ENCODE results near the gene SKAP2. TPM values are rescaled to one million over a fixed set of nuclear protein-coding genes. Genes with fewer than 3 reads are reported as not detected.

SKAP2 gene
- total and polyA plus RNA-seq, 2 donors (not counting 3 experiments of a cell fraction or from before 2014, with no cell fraction given), result 4.0 to 27.6 TPM

DNA sequence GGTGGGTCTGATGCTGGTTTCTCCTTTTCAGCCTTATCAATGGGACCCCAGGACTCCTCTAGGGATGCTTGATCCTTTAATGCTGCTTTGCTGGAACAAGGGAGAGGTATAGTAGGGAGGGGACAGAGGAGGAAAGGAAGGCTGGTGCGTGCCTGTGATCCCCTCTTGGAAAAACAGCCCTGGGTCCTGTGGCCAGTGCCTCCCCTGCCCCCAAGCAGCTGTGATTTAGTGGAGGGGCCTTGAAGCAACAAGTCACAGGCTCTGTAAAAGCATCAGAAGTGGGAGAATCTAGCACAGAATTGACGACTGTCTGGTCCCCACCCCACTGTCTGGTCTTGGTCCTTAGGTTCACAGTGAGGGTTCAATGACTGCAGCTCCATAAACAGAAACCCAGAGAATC, 237.7 kb downstream of the SKAP2 start:
- BruUV-seq (replicated peaks), result no TSS peak
- Histone ChIP-seq H3K36me3 (ENCODE audit: control insufficient read depth in 2 of 2, extremely low read depth in 1 of 2, insufficient read depth in 2 of 2, low read length in 2 of 2) (no peaks in the 10 kb centered on the region), H3K9ac (replicated peaks; ENCODE audit: extremely low read depth, insufficient read depth, low read length) (no peak overlapping the region), H2AFZ (ENCODE audit: low read depth, low read length) (no peak overlapping the region), H3K27ac (ENCODE audit: insufficient read depth, low read depth, low read length) (no peak overlapping the region), H3K4me1 (ENCODE audit: control insufficient read depth, extremely low read depth, insufficient read depth, low read length) (no peaks in the 10 kb centered on the region), H3K27me3 (ENCODE audit: control insufficient read depth in 2 of 2, insufficient read depth in 2 of 2, low read length in 2 of 2) (no peaks in the 10 kb centered on the region), H3K79me2 (ENCODE audit: control insufficient read depth, insufficient read depth, low read length) (no peaks in the 10 kb centered on the region), H3K9me1 (replicated peaks; ENCODE audit: control insufficient read depth, extremely low read depth, insufficient read depth, low read length) (no peaks in the 10 kb centered on the region), H3K4me2 (ENCODE audit: insufficient read depth, low read length) (no peak overlapping the region), H3K9me3 (replicated peaks; ENCODE audit: control insufficient read depth, insufficient read depth, low read length) (no peaks in the 10 kb centered on the region), H3K4me3 (replicated peaks in 1 of 3; ENCODE audit: insufficient read depth in 1 of 3, low read depth in 1 of 3, low read length in 3 of 3) (no peak overlapping the region), H4K20me1 (replicated peaks; ENCODE audit: control insufficient read depth, extremely low read depth, insufficient read depth, low read length) (no peaks in the 10 kb centered on the region)
- no peak for DNase-seq (ENCODE audit: low read depth, low spot score)
- POLR2A ChIA-PET, result no interaction called here
- dilution Hi-C loops (cut with MboI; ENCODE audit: extremely low pct_ligation_motif_present, low sequenced_read_pairs), result no loop called here
- CTCF ChIA-PET, result interaction anchor here (1.3 to 1.4 kb wide), 2 partner anchors 17 to 734 kb away, joined by 3 to 4 read pairs; no protein-coding TSS in a partner anchor
- FAIRE-seq, result no peak
- TF ChIP-seq MYC (IDR thresholded peaks at IDR 0.05; ENCODE audit: low read depth, low read length) (no peak), GATA2 (IDR thresholded peaks at IDR 0.05; ENCODE audit: insufficient read depth, insufficient read length, low read depth, low read length) (no peak), POLR2AphosphoS5 (IDR thresholded peaks at IDR 0.05; ENCODE audit: insufficient read depth, low read depth, low read length) (no peak), POLR2A (IDR thresholded peaks at IDR 0.05; ENCODE audit: low read depth, low read length) (no peak), EZH2 (IDR thresholded peaks at IDR 0.05; ENCODE audit: borderline replicate concordance, low read depth, low read length, severe bottlenecking) (no peak), FOS (IDR thresholded peaks at IDR 0.05; ENCODE audit: borderline replicate concordance, insufficient read depth, low read length) (no peak), JUN (IDR thresholded peaks at IDR 0.05; ENCODE audit: borderline replicate concordance, insufficient read depth, insufficient read length, low read depth) (no peak)
- TF ChIP-seq, protein P1, sequence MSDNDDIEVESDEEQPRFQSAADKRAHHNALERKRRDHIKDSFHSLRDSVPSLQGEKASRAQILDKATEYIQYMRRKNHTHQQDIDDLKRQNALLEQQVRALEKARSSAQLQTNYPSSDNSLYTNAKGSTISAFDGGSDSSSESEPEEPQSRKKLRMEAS (IDR thresholded peaks at IDR 0.05; ENCODE audit: insufficient read depth, insufficient read length), result no peak
- TF ChIP-seq, protein P2, sequence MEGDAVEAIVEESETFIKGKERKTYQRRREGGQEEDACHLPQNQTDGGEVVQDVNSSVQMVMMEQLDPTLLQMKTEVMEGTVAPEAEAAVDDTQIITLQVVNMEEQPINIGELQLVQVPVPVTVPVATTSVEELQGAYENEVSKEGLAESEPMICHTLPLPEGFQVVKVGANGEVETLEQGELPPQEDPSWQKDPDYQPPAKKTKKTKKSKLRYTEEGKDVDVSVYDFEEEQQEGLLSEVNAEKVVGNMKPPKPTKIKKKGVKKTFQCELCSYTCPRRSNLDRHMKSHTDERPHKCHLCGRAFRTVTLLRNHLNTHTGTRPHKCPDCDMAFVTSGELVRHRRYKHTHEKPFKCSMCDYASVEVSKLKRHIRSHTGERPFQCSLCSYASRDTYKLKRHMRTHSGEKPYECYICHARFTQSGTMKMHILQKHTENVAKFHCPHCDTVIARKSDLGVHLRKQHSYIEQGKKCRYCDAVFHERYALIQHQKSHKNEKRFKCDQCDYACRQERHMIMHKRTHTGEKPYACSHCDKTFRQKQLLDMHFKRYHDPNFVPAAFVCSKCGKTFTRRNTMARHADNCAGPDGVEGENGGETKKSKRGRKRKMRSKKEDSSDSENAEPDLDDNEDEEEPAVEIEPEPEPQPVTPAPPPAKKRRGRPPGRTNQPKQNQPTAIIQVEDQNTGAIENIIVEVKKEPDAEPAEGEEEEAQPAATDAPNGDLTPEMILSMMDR (IDR thresholded peaks at IDR 0.05; ENCODE audit: extremely low read depth in 1 of 2, insufficient read depth in 1 of 2, low read depth in 1 of 2, low read length in 2 of 2), result no peak
- intact Hi-C loops (cut with micrococcal nuclease), result no loop called here
